HepG2 (cell line): Measurements from ENCODE around the gene BMP6. TPM values are rescaled to one million over a fixed set of nuclear protein-coding genes. Genes with fewer than 3 reads are reported as not detected.
A peak's percentile ranks its signal among the peaks of the same experiment; 100 is the strongest.

ENCODE experiments used
- GFI1 ChIP-seq: sonication (generic); formaldehyde crosslinking; IDR thresholded peaks from 2 replicates; pipeline ENCODE4 v1.5.0; 2020; ENCODE audit warnings: missing genetic modification reagents, mild to moderate bottlenecking, borderline replicate concordance
- ZFX ChIP-seq: sonication (generic); formaldehyde crosslinking; IDR thresholded peaks from 2 replicates; pipeline ENCODE4 v1.4.0; 2020; ENCODE audit warnings: mild to moderate bottlenecking, low read depth, missing genetic modification reagents, moderate library complexity
- ZNF136 ChIP-seq: sonication (generic); formaldehyde crosslinking; IDR thresholded peaks from 2 replicates; pipeline ENCODE4 v1.8.1; 2022; ENCODE audit warnings: low read depth, mild to moderate bottlenecking, moderate library complexity, missing genetic modification reagents
- ZNF839 ChIP-seq: sonication (generic); formaldehyde crosslinking; IDR thresholded peaks from 2 replicates; pipeline ENCODE4 v1.4.0; 2020; ENCODE audit warnings: missing genetic modification reagents, mild to moderate bottlenecking, borderline replicate concordance
- polyA plus RNA-seq, 8 experiments: library from polyadenylated mRNA; depleted of rRNA in 3 of 8; stranded (reverse) in 7 of 8; unstranded in 1 of 8; fragments of >200 nt; fragmentation: Illumina TruSeq in 4 of 8; extraction: Trizol in 4 of 8; gene quantifications; 2 replicates each; pipeline versions ENCODE4 v1.2.1 to v1.2.3, GENCODE V29; 2011 to 2016; ENCODE audit warnings: low read depth in 4 of 8, missing spikeins in 1 of 8, mixed read lengths in 1 of 8; ENCODE audit not compliant: insufficient read depth in 1 of 8
- total RNA-seq, 5 experiments: library from RNA; depleted of rRNA; stranded (reverse); fragments of >200 nt; fragmentation: Illumina TruSeq; extraction: Trizol; gene quantifications; 2 replicates each; pipeline ENCODE4 v1.2.3, GENCODE V29; 2016; ENCODE audit warnings: low read depth in 1 of 5
- TF ChIP-seq, protein P1 (sequence below), 2 experiments: fragments of 450-650 bp in 1 of 2; sonication (generic) in 1 of 2; formaldehyde crosslinking in 1 of 2; IDR thresholded peaks; 2 replicates each; pipeline versions ENCODE4 v1.6.1 to v1.8.0; 2016 to 2022; ENCODE audit warnings: antibody characterized with exemption in 1 of 2, mild to moderate bottlenecking in 1 of 2, missing genetic modification reagents in 1 of 2
- TF ChIP-seq, protein P2 (sequence below): sonication (generic); formaldehyde crosslinking; IDR thresholded peaks from 2 replicates; pipeline ENCODE4 v1.4.0; 2020; ENCODE audit warnings: mild to moderate bottlenecking, missing genetic modification reagents
- TF ChIP-seq, protein P3 (sequence below): IDR thresholded peaks from 2 replicates; pipeline ENCODE4 v1.4.0; 2020; ENCODE audit warnings: mild to moderate bottlenecking, missing genetic modification reagents
- TF ChIP-seq, protein P4 (sequence below): IDR thresholded peaks from 2 replicates; pipeline ENCODE4 v1.6.1; 2016; ENCODE audit warnings: missing biosample characterization, missing genetic modification reagents, low read depth
- TF ChIP-seq, protein P5 (sequence below): sonication (generic); formaldehyde crosslinking; IDR thresholded peaks from 2 replicates; pipeline ENCODE4 v1.4.0; 2020; ENCODE audit warnings: mild to moderate bottlenecking, missing genetic modification reagents

BMP6 gene
- total and polyA plus RNA-seq, 2 of the 13 experiments (the other 11 are each of a cell fraction or from before 2014, with no cell fraction given), result 0.09 to 0.18 TPM

DNA sequence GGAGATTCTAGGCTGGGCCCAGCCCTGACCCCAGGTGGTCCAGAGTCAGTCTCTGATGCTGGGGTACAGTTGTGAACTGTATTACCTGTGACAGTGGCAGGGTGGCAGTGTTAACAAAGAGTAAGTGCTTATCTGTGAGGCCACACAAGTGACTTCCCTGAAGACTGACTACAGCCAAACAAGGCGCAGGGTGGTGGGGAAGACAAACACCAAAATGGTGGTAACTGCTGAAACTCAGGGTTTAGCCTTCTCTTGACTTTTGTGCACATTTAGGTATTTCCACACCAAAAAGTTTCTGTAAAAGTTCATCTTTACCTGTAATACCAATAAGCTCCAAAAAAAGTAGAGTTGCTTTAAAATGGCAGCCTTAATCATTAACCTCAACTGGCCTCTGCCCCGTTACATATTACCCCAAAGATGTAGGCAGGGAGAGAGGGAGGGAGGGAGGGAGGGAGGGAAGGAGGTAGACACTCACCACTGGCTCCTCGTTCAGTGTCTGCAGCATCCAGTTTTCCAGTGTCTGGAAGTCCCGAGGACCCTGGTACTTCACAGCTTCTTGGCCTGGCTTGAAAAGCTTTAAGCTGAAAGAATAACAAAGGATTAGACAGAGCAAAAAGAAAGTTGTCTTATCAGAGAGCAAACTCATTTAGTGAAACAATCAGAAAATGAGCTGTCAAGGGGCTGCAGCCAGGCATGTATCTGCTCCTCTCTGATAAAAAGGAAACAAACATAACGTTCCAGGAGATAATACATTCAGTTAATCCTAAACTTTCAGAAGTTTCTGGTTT lies 173.4 kb downstream of the BMP6 start (continued):
- TF ChIP-seq, protein P1, sequence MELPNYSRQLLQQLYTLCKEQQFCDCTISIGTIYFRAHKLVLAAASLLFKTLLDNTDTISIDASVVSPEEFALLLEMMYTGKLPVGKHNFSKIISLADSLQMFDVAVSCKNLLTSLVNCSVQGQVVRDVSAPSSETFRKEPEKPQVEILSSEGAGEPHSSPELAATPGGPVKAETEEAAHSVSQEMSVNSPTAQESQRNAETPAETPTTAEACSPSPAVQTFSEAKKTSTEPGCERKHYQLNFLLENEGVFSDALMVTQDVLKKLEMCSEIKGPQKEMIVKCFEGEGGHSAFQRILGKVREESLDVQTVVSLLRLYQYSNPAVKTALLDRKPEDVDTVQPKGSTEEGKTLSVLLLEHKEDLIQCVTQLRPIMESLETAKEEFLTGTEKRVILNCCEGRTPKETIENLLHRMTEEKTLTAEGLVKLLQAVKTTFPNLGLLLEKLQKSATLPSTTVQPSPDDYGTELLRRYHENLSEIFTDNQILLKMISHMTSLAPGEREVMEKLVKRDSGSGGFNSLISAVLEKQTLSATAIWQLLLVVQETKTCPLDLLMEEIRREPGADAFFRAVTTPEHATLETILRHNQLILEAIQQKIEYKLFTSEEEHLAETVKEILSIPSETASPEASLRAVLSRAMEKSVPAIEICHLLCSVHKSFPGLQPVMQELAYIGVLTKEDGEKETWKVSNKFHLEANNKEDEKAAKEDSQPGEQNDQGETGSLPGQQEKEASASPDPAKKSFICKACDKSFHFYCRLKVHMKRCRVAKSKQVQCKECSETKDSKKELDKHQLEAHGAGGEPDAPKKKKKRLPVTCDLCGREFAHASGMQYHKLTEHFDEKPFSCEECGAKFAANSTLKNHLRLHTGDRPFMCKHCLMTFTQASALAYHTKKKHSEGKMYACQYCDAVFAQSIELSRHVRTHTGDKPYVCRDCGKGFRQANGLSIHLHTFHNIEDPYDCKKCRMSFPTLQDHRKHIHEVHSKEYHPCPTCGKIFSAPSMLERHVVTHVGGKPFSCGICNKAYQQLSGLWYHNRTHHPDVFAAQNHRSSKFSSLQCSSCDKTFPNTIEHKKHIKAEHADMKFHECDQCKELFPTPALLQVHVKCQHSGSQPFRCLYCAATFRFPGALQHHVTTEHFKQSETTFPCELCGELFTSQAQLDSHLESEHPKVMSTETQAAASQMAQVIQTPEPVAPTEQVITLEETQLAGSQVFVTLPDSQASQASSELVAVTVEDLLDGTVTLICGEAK (IDR thresholded peaks at IDR 0.05), result no peak
- TF ChIP-seq, protein P1 (CRISPR knock-in tag; IDR thresholded peaks at IDR 0.05), result no peak
- TF ChIP-seq ZNF136 (CRISPR knock-in tag) (no peak), ZFX (CRISPR knock-in tag) (0 out of 2 replicates have a peak, but pooled peaks have one; percentile 30), ZNF839 (no peak), GFI1 (CRISPR knock-in tag) (no peak)
- TF ChIP-seq, protein P2, sequence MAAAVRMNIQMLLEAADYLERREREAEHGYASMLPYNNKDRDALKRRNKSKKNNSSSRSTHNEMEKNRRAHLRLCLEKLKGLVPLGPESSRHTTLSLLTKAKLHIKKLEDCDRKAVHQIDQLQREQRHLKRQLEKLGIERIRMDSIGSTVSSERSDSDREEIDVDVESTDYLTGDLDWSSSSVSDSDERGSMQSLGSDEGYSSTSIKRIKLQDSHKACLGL (CRISPR knock-in tag), result no peak
- TF ChIP-seq, protein P3, sequence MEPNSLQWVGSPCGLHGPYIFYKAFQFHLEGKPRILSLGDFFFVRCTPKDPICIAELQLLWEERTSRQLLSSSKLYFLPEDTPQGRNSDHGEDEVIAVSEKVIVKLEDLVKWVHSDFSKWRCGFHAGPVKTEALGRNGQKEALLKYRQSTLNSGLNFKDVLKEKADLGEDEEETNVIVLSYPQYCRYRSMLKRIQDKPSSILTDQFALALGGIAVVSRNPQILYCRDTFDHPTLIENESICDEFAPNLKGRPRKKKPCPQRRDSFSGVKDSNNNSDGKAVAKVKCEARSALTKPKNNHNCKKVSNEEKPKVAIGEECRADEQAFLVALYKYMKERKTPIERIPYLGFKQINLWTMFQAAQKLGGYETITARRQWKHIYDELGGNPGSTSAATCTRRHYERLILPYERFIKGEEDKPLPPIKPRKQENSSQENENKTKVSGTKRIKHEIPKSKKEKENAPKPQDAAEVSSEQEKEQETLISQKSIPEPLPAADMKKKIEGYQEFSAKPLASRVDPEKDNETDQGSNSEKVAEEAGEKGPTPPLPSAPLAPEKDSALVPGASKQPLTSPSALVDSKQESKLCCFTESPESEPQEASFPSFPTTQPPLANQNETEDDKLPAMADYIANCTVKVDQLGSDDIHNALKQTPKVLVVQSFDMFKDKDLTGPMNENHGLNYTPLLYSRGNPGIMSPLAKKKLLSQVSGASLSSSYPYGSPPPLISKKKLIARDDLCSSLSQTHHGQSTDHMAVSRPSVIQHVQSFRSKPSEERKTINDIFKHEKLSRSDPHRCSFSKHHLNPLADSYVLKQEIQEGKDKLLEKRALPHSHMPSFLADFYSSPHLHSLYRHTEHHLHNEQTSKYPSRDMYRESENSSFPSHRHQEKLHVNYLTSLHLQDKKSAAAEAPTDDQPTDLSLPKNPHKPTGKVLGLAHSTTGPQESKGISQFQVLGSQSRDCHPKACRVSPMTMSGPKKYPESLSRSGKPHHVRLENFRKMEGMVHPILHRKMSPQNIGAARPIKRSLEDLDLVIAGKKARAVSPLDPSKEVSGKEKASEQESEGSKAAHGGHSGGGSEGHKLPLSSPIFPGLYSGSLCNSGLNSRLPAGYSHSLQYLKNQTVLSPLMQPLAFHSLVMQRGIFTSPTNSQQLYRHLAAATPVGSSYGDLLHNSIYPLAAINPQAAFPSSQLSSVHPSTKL (CRISPR knock-in tag), result no peak
- TF ChIP-seq, protein P4, sequence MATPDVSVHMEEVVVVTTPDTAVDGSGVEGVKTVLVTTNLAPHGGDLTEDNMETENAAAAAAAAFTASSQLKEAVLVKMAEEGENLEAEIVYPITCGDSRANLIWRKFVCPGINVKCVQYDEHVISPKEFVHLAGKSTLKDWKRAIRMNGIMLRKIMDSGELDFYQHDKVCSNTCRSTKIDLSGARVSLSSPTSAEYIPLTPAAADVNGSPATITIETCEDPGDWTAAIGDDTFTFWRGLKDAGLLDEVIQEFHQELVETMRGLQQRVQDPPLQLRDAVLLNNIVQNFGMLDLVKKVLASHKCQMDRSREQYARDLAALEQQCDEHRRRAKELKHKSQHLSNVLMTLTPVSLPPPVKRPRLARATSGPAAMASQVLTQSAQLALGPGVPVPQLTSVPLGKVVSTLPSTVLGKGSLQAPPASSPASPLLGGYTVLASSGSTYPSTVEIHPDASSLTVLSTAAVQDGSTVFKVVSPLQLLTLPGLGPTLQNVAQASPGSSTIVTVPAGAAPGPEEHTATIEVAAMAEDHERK, result no peak
- TF ChIP-seq, protein P5, sequence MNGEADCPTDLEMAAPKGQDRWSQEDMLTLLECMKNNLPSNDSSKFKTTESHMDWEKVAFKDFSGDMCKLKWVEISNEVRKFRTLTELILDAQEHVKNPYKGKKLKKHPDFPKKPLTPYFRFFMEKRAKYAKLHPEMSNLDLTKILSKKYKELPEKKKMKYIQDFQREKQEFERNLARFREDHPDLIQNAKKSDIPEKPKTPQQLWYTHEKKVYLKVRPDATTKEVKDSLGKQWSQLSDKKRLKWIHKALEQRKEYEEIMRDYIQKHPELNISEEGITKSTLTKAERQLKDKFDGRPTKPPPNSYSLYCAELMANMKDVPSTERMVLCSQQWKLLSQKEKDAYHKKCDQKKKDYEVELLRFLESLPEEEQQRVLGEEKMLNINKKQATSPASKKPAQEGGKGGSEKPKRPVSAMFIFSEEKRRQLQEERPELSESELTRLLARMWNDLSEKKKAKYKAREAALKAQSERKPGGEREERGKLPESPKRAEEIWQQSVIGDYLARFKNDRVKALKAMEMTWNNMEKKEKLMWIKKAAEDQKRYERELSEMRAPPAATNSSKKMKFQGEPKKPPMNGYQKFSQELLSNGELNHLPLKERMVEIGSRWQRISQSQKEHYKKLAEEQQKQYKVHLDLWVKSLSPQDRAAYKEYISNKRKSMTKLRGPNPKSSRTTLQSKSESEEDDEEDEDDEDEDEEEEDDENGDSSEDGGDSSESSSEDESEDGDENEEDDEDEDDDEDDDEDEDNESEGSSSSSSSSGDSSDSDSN (CRISPR knock-in tag), result no peak
